Superior temporal gyrus (tissue), 1 donor: ENCODE data around the gene FAR2.
A peak's percentile ranks its signal among the peaks of the same experiment; 100 is the strongest.
"Not testable (repeated sequence)": the region's sequence is repeated elsewhere in the genome, so short reads cannot be mapped to it uniquely, and the experiment has no call there.

ENCODE experiments used
- DNase-seq: peaks from one replicate; pipeline ENCODE4 v3.0.0-alpha.2; 2016; ENCODE audit errors: extremely low spot score

FAR2 gene

DNA sequence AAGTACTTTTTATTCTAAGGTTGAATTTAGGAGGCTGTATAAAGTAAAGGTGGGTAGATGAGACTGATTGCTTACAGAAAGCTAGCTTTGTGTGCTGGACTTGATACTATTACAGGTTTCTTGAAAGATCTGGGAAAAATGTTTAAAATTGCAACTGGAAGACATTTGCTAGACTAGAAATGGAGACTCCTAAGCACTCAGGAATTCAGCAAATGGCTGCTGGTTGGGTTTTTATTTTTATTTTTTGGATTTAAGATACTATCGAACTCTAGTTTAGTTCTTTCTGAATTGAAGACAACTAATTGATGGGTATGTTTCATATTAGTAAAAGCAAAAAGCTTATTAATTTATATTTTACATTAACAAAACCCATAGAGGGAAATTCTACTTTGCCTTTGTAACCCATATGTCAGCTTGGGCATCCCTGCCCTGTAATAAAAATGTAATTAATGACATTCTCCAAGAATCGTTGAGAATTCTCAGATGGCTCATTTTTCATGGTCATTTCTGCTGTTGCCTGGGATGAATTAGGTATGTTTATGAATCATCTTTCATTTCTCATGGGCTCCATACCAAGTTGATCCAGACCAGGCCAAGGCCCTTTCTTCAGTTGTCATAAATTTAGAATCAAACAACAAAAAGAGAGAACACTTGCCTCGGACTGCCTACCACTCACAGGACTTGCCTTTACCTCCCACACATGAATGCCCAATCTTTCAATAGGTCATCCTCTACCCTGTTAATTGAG is 129.8 kb downstream of the FAR2 start:
- DNase-seq: no peak

DNA sequence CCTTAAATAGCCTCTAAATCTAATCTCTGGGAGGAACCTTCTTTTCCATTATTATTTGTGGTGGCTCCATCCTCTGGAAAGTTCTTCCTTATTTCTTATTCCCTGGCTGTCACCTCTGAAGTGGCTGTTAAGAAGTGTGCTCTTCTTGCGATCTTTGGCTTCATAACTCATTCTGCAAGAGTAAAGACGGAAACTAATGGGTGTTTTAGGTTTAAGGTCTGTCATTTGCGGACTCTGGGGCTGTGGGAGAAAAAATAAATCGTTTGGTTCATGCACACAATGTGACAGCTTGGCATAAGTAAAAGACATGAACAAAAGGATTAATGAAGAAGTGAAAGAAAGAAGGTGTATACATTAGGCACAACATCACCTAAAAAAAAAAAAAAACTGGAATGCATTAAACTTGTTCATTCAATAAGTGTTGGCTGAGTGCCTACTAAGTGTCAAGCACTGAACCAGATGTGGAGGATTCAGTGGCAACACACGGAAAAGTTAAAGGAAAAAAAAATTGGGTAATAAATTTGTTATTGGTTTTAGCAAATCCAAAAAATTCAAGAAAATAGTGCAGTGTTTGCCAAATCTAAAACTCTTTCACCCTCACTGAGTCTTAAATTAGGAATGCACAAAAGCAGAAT is 132.4 kb downstream of the FAR2 start:
- DNase-seq: no peak

DNA sequence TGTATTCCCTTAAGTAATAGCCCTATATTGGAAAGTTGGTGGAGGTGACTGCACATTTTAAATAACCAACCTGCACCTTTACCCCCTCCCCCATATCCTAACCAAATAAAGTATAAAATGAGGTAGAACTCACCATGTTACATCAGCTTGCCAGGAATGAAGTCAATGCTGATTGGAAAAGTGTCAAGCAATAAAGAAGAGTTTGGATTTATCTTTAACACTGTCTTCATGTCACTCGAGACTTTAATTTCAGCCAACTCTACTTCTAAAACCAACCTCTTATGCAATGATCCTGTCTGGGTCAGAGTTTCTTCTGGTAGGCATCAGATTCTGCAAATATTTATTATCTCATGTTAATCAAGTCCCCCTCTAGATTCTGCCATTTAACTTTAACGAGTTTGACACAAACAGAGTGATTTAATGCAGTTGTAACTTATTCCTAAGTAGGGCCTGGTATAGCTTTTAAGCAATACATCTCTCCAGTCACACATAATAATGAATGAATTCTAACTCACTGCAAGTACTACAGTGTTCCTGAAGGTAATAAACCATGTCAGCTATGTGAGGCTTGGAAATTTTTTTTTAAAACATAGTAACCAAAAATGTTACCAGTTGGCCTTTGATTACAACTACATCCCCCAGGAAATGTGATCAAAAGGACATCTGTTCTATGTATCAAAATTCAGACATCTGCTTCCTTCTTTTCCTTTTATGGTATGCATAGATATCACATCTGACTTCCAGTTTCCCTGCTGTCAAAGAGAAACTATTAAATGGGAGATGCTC is 133.1 kb downstream of the FAR2 start:
- DNase-seq: no peak

- no peak for DNase-seq
Observed at GRCh38 chr12:29283969-29284700, 135.1 kb downstream of the FAR2 start.

DNA sequence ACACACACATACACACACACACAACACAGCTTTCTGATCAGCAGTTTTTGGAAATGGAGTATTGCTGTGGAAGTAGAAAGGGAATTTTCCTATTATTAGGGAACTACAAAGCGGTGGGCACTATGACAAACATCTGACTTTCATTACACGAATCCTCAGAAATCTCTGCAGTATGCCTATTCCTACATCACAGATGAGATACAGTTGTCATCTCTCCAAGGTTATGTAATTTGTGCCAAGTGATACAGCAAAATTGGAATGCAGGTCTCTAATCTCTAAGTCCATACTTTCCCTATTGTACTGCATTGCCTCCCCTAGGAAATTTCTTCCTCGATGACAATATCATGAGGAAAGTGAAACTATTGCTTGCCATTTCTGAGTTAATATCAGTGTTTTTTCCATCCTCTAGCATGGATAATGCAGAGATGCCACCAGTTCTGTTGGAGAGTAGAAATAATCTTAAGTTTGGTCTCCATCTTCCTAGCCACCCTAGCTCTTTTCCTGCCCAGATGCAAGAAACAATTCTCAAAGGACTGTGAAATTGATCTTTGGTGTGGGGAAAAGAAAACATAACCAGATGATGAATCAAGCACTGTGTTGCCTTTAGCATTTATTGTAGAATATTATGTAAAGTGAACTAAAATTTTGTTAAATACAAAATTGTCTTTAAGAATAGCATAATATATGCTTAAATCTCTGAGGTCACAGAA is 137.2 kb downstream of the FAR2 start:
- no peak for DNase-seq

GRCh38 chr12:29287622-29288021 is 138.5 kb downstream of the FAR2 start:
- DNase-seq: no peak

GRCh38 chr12:29288031-29288430 is 139.0 kb downstream of the FAR2 start:
- no peak for DNase-seq

GRCh38 chr12:29290475-29290874 is 141.4 kb downstream of the FAR2 start:
- not testable (repeated sequence) for DNase-seq

GRCh38 chr12:29291226-29291625 is 142.1 kb downstream of the FAR2 start:
- DNase-seq: no peak

GRCh38 chr12:29299633-29300032 is 150.6 kb downstream of the FAR2 start:
- DNase-seq: no peak

DNA sequence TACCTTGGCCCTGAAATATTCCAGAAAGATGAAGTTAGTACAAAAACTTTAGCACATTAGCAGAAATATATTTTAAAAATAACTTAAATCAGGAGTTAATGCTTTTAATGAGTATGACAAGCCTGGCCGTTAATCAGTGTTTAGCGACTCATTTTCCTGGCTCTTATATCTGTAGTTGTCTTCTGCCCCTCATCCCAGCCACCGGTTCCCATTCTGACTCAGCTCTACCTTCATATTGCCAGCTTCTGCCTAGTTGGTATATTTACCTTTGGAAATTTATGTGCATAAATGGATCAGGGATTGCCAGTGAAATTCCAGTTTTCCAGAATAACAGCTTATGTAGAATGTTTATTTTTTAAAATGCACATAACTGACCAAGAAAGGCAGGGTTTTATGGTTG is 152.0 kb downstream of the FAR2 start:
- no peak for DNase-seq

DNA sequence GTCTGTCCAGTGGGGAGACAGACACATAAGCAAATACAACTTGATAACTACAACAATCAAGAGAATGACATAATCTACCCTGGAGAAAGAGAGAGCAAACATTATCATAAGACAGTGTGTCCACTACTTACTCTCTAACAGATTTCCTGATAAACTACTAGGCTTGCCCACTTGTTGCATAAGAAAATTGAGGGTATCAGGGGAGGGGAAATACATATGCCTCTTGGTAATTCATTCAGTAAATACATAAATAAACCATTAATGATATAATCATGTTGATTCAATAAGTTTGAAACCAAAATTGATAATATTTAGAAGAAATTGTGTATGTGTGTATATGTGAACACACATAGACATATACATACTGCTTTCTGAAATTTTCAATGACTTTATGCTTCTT is 155.3 kb downstream of the FAR2 start:
- DNase-seq: no peak

DNA sequence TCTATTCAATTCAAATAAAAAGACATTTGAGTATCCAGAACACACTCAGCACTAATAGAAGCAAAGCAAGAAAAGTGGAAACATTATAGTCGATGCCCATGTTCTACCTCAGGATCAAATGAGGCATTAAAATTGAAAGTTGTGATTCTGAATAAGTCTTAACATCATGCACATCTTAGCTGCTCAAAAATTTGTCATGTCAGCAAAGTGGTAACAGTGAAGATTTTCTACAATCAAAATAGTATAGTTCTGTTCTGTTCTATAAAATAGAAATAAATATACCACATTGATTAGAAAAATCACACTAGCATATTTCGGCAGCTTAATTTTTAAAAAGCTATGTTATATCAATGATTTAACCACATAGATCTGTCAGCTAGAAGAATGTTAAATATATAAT is 157.2 kb downstream of the FAR2 start:
- DNase-seq: no peak

- no peak for DNase-seq
Observed at GRCh38 chr12:29306682-29307081, 157.6 kb downstream of the FAR2 start.

- DNase-seq: peak; percentile 63
Observed at GRCh38 chr12:29309320-29309902, 160.3 kb downstream of the FAR2 start.

DNA sequence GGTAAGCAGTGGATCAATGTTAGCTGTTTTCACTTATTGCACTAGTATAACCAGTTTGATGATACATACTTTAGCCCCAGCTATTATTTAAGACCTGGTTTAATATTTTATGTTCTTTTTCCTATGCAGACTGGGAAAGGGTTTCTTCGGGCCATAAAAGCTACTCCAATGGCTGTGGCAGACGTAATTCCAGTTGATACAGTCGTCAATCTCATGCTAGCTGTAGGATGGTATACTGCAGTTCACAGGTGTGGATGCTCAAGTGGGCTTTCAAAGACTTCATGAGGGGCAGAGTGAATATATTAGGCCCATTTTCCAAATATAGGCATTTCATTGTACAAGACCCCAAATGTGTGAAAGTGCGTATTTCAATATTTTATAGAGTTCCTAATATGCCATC is 161.8 kb downstream of the FAR2 start:
- DNase-seq: no peak

GRCh38 chr12:29314416-29314815 is 165.3 kb downstream of the FAR2 start:
- DNase-seq: peak; percentile 60

- no peak for DNase-seq
Observed at GRCh38 chr12:29316752-29317151, 167.7 kb downstream of the FAR2 start.

- peak; percentile 93 for DNase-seq
Observed at GRCh38 chr12:29317556-29318363, 168.7 kb downstream of the FAR2 start.
